KOPT-K1 (cell line): ENCODE data around the gene TEX38.

Experiments used
- H3K27ac ChIP-seq: fragments of 200-600 bp; sonication (generic); 2 replicates; pipeline ENCODE4 v1.5.1; 2016; ENCODE audit warnings: antibody characterized with exemption, mild to moderate bottlenecking, low read depth, low read length; ENCODE audit not compliant: poor library complexity, severe bottlenecking
- H3K36me3 ChIP-seq: fragments of 200-600 bp; sonication (generic); 2 replicates; pipeline ENCODE4 v1.5.1; 2017; ENCODE audit warnings: antibody characterized with exemption, mild to moderate bottlenecking, low read length, moderate library complexity; ENCODE audit not compliant: insufficient read depth
- H3K9me3 ChIP-seq: fragments of 200-600 bp; sonication (generic); 2 replicates; pipeline ENCODE4 v1.5.1; 2017; ENCODE audit warnings: antibody characterized with exemption, low read length, mild to moderate bottlenecking; ENCODE audit not compliant: insufficient read depth, poor library complexity, severe bottlenecking

The TEX38 gene

DNA sequence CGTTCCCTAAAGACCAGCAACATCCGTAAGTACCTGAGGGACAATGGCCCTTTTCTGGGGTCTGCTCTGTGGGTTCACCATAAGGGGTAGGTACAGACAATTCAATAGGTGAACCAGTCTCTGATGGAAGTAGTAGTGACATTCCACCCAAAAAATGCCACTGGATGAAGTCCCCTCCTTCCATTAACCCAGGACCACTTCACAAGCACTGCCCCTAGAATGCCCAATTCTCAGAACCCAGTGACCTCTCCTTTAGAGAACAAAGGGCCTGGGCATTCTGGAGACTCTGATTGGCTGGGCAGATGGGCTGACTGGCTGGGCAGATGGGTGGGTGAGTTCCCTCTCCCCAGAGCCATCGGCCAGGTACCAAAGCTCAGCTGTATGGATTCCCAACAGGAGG, at the start of gene TEX38:
Gene TEX38, plus strand, starts transcription at position 301 of the 400 bp plus-strand sequence. Its CDS starts 81 bp downstream, at position 382.
- H3K27ac ChIP-seq = no peak within 1 kb of the TSS
- peaks cover 30% of the 10 kb centered on the region for H3K36me3 ChIP-seq
- H3K9me3 ChIP-seq = no peaks in the 10 kb centered on the region

DNA sequence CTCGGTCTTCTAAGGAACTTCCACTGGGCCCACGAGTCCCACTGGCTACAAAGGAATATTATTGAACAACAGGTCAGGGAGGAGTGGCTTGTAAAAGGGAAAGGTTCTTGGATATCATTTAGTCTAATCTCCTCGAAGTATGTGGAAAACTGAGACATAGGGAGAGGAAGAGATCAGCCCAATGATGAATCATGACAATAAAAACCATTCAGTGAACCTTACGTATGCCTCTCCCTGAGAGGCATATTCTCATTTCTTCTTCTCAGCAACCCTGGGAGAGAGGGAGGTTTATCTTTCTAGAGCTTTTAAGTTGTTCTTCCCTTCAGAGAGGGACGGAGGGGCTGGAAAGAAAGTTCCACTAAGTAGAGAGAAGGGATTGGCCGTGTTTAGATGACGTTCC, 49.7 kb upstream of the TEX38 start:
- no peaks in the 10 kb centered on the region for H3K9me3 ChIP-seq
- H3K27ac ChIP-seq = no peak overlapping the region

DNA sequence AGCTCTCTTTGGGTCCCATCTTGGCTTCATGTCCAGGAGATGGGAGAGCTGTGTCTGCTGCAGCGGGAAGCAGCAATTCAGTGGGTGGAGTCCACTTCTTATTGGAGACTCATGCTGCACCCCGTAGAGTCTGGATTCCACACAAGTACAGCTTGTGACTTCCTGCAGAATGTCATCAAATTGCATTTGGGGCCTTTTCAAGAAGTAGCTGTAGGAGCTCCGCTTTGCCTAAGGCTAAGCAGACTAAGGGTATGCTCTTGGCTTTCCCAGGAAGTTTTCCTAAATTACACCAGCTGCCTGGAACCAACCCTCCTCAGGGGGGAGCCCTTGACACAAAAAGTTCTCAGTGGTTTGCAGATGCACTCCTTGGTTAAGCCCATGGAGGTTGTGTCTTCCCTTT, 49.3 kb upstream of the TEX38 start:
- Histone ChIP-seq H3K27ac (no peak overlapping the region), H3K36me3 (no peaks in the 10 kb centered on the region), H3K9me3 (no peaks in the 10 kb centered on the region)

More for the DNA sequence above, 49.7 kb upstream of the TEX38 start:
- no peaks in the 10 kb centered on the region for H3K36me3 ChIP-seq

DNA sequence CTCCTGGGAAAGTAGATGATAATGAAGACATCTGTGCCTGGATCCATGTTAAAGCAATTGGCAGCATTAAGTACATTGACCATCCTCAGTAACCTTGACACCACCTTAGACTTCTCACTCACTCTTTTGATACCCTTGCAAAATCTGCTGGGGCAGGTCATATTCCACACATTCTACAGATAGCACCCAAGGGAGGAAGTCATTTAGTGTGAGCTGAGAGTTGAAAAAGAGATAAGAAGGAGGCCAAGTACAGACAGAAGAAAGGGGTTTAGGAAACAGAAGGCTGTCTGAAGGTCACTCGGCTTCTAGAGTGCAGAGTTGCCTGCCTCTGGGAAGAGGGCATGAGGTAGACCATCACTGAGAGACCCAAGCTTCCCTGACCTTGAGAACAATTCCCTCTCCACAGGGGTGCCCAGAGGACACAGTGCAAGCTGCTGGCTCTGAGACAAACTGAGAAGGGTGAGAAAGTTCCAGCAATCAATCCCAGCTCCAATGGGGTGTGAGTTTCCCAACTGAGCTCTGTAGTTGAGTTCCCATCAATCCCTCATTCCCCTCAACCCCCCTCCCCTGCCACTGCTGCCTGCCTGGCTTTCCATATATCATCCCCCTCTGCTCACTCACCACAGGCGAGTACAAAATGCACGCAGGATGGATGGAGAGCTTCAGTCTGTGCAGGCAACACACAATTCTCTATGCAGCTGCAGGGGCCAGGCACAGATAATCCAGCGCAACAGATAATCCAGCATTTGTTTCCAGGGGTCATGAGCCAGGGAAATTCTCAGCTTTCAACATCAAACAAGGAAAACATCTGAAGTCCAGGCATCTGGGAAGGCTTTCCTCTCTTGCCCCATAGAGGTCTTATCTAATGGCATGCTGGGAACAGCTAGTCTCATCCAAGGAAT, 47.7 kb upstream of the TEX38 start:
- Histone ChIP-seq H3K9me3 (no peaks in the 10 kb centered on the region), H3K27ac (no peak overlapping the region), H3K36me3 (no peaks in the 10 kb centered on the region)

- Histone ChIP-seq H3K27ac (no peak overlapping the region), H3K36me3 (peaks cover 57% of the 10 kb centered on the region), H3K9me3 (no peaks in the 10 kb centered on the region)
Measured at GRCh38 chr1:46630719-46631118, 40.9 kb upstream of the TEX38 start.

- Histone ChIP-seq H3K36me3 (peaks cover 74% of the 10 kb centered on the region), H3K27ac (no peak overlapping the region)
Measured at GRCh38 chr1:46635205-46635604, 36.4 kb upstream of the TEX38 start.

DNA sequence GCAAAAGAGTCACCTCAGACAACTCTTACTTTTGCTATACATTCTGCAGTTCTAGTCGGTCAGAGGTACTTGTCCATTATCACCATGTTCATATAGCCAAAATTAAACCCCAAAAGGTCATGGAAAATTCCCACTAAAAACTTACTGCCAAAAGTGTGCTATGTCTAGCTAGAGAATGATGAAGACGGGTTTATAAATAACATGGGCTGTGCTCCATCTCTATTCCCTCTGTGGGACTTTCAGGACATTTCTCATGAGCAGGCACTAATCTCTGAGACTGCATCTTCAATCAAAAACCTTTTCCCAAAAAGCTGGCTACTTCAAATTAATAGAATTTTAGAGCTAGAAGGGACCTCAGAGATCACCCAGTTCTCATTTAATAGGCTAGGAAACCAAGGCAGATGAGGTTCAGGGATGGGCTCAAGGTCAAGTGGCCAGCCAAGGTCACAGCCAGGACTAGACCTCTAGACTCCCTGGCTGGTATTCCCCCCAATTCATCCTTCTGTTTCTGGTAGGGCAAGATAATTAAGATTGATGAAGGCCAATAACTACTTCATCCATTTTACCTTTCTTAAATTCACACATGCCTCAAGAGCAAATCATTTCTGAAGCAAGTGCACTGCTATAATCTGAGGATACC, 34.1 kb upstream of the TEX38 start:
- H3K27ac ChIP-seq = no peak overlapping the region
- H3K36me3 ChIP-seq = peaks cover 69% of the 10 kb centered on the region
- no peaks in the 10 kb centered on the region for H3K9me3 ChIP-seq

More at GRCh38 chr1:46635205-46635604, 36.4 kb upstream of the TEX38 start:
- no peaks in the 10 kb centered on the region for H3K9me3 ChIP-seq

DNA sequence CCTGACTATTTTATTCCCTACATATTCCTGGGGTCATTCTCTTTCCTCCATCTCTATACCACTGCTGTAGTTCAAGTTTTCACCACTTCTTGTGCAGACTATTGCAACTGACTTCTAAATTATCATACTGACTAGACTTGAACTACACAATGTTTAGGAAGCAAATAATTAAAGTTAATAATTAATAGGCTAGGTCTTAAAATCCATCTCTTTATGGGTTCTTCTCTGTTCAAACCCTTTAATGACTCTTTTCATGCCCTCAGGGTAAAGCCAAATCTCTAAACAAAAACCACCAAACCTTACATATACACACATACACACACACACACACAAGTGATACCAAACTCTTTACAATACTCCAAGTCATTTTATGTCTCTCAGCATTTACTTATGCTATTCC, 32.7 kb upstream of the TEX38 start:
- H3K27ac ChIP-seq = no peak overlapping the region
- peaks cover 68% of the 10 kb centered on the region for H3K36me3 ChIP-seq
- no peaks in the 10 kb centered on the region for H3K9me3 ChIP-seq

- no peak overlapping the region for H3K27ac ChIP-seq
- H3K36me3 ChIP-seq = peaks cover 62% of the 10 kb centered on the region
- H3K9me3 ChIP-seq = no peaks in the 10 kb centered on the region
Measured at GRCh38 chr1:46639547-46639946, 32.1 kb upstream of the TEX38 start.

DNA sequence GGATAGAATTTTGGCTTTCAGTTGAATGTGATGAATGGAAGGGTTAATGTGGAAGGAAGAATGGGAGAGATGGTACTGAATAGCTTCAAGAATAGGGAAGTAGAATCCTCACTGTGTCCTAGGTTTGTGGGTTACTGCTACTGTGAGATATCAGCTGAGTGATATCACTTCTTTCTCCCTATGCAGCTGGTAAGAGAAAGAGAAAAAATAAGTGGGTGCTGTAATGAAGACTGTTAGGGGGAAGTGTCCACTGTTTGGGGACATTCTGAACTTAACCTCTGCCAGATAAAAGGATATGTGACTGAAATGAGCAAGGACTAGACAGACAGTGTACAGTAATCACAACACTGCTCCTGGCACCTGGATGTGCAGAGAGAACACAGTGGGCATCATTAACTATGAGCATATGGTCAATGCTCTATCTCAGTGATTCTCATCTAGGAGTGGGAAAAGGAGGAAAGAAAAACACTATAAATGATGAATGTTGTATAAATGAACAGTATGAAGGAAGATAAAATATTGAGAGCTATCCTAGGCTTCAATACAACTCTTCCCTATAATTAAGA, 29.5 kb upstream of the TEX38 start:
- H3K27ac ChIP-seq = no peak overlapping the region
- peaks cover 48% of the 10 kb centered on the region for H3K36me3 ChIP-seq
- no peaks in the 10 kb centered on the region for H3K9me3 ChIP-seq

DNA sequence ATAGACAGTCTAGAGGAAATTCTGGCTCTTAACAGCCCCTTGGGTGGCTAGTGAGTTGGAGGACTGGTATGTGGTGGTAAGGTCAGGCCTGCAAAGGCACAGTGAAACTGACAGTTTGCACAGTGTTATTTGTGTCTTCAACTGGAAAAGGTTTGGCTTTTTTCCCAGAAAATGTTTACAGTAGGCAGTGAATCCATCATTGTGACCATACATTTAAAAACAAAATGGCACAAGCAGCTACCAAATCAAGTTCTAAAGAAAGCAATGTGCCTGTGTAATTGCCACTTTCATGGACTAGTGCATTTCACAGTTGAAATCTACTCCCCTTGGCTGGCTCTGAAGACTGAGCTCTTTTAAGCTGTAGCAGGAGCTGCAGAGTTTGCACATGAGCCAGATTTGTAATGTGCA, 28.3 kb upstream of the TEX38 start:
- Histone ChIP-seq H3K36me3 (peaks cover 51% of the 10 kb centered on the region), H3K27ac (no peak overlapping the region), H3K9me3 (no peaks in the 10 kb centered on the region)

- no peak overlapping the region for H3K27ac ChIP-seq
- H3K9me3 ChIP-seq = peaks cover 16% of the 10 kb centered on the region
- H3K36me3 ChIP-seq = peaks cover 72% of the 10 kb centered on the region
Measured at GRCh38 chr1:46645815-46646214, 25.8 kb upstream of the TEX38 start.

- Histone ChIP-seq H3K27ac (no peak overlapping the region), H3K36me3 (peaks cover 70% of the 10 kb centered on the region), H3K9me3 (peaks cover 16% of the 10 kb centered on the region)
Measured at GRCh38 chr1:46646331-46646730, 25.3 kb upstream of the TEX38 start.

- Histone ChIP-seq H3K27ac (no peak overlapping the region), H3K36me3 (peaks cover 65% of the 10 kb centered on the region), H3K9me3 (peaks cover 16% of the 10 kb centered on the region)
Measured at GRCh38 chr1:46646844-46647243, 24.8 kb upstream of the TEX38 start.

DNA sequence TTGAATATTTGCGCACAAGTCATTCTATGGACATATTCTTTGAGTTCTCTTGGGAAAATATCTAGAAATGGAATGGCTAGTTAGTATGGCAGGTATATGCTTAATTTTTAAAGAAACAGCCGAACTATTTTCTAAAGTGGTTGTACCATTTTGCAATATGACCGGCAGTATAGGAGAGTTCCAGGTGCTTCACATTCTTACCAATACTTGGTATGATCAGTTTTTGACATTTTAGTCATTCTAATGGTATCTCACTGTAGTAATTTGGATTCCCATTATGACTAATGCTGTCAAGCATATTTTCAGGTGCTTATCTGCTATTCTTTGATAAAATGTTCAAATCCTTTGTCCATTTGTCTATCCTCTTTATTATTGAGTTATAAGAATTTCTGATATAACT, 24.0 kb upstream of the TEX38 start:
- no peak overlapping the region for H3K27ac ChIP-seq
- H3K36me3 ChIP-seq = peaks cover 62% of the 10 kb centered on the region
- peaks cover 16% of the 10 kb centered on the region for H3K9me3 ChIP-seq
